Measurements from ENCODE around the gene ERFE. TPM values are rescaled to one million over a fixed set of nuclear protein-coding genes. Genes with fewer than 3 reads are reported as not detected.

The ERFE gene
- total RNA-seq, 1 experiment from 2014 or later, result 18.1 TPM

- BruUV-seq (replicated peaks), result no TSS peak
- intact Hi-C loops (cut with micrococcal nuclease), result no loop called here
- H3K9me3 Mint-ChIP-seq (ENCODE audit: unreplicated experiment), result no peaks in the 10 kb centered on the region
- TF ChIP-seq, protein P1, sequence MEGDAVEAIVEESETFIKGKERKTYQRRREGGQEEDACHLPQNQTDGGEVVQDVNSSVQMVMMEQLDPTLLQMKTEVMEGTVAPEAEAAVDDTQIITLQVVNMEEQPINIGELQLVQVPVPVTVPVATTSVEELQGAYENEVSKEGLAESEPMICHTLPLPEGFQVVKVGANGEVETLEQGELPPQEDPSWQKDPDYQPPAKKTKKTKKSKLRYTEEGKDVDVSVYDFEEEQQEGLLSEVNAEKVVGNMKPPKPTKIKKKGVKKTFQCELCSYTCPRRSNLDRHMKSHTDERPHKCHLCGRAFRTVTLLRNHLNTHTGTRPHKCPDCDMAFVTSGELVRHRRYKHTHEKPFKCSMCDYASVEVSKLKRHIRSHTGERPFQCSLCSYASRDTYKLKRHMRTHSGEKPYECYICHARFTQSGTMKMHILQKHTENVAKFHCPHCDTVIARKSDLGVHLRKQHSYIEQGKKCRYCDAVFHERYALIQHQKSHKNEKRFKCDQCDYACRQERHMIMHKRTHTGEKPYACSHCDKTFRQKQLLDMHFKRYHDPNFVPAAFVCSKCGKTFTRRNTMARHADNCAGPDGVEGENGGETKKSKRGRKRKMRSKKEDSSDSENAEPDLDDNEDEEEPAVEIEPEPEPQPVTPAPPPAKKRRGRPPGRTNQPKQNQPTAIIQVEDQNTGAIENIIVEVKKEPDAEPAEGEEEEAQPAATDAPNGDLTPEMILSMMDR (IDR thresholded peaks at IDR 0.05; ENCODE audit: unreplicated experiment), result no peak
- H3K27me3 Mint-ChIP-seq (ENCODE audit: insufficient read depth, unreplicated experiment), result no peaks in the 10 kb centered on the region
- POLR2A ChIA-PET, result no interaction called here
- H3K36me3 Mint-ChIP-seq (ENCODE audit: insufficient read depth, unreplicated experiment), result no peaks in the 10 kb centered on the region
- no peak for DNase-seq (ENCODE audit: unreplicated experiment)
- H3K27ac Mint-ChIP-seq (ENCODE audit: low read depth, unreplicated experiment), result no peak overlapping the region
- no peak overlapping the region for H3K4me3 Mint-ChIP-seq (ENCODE audit: unreplicated experiment)
- CTCF ChIA-PET, result no interaction called here
- H3K4me1 Mint-ChIP-seq (ENCODE audit: insufficient read depth, unreplicated experiment), result peaks cover 26% of the 10 kb centered on the region
These were observed 18.7 kb upstream of the ERFE start for GRCh38 chr2:238140040-238140439.

DNA sequence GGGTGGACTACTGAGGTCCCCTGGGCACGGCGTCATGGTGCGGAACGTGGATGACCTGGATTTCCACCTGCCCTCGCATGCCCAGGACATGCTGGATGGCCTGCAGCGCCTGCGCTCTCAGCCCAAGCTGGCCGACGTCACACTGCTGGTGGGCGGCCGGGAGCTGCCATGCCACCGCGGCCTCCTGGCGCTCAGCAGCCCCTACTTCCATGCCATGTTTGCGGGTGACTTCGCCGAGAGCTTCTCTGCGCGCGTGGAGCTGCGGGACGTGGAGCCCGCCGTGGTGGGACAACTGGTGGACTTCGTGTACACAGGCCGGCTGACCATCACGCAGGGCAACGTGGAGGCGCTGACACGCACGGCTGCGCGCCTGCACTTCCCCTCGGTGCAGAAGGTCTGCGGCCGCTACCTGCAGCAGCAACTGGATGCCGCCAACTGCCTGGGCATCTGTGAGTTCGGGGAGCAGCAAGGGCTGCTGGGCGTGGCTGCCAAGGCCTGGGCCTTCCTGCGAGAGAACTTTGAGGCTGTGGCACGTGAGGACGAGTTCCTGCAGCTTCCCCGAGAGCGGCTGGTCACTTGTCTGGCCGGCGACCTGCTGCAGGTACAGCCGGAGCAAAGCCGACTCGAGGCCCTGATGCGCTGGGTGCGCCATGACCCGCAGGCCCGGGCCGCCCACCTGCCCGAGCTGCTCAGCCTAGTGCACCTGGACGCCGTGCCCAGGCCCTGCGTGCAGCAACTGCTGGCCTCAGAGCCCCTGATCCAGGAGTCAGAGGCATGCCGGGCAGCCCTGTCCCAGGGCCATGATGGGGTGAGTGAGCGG lies 17.8 kb upstream of the ERFE start:
- POLR2A ChIA-PET, result interaction anchor here (0.6 to 1.3 kb wide), 2 partner anchors 29 to 145 kb away, joined by 3 to 5 read pairs; no protein-coding TSS in a partner anchor
- H3K4me3 Mint-ChIP-seq (ENCODE audit: unreplicated experiment), result peak overlapping the region; percentile 50
- H3K36me3 Mint-ChIP-seq (ENCODE audit: insufficient read depth, unreplicated experiment), result no peaks in the 10 kb centered on the region
- no peak for DNase-seq (ENCODE audit: unreplicated experiment)
- H3K27ac Mint-ChIP-seq (ENCODE audit: low read depth, unreplicated experiment), result peak overlapping the region; percentile 47
- intact Hi-C loops (cut with micrococcal nuclease), result no loop called here
- no peaks in the 10 kb centered on the region for H3K27me3 Mint-ChIP-seq (ENCODE audit: insufficient read depth, unreplicated experiment)
- H3K9me3 Mint-ChIP-seq (ENCODE audit: unreplicated experiment), result no peaks in the 10 kb centered on the region
- no TSS peak for BruUV-seq (replicated peaks)
- peaks cover 26% of the 10 kb centered on the region for H3K4me1 Mint-ChIP-seq (ENCODE audit: insufficient read depth, unreplicated experiment)
- TF ChIP-seq, protein P1 (IDR thresholded peaks at IDR 0.05; ENCODE audit: unreplicated experiment), result no peak
- CTCF ChIA-PET, result no interaction called here

GRCh38 chr2:238141541-238142318 lies 17.0 kb upstream of the ERFE start:
- POLR2A ChIA-PET, result interaction anchor here (0.6 to 1.3 kb wide), 4 partner anchors 28 to 853 kb away, joined by 3 to 5 read pairs (median 3); no protein-coding TSS in a partner anchor
- intact Hi-C loops (cut with micrococcal nuclease), result no loop called here
- BruUV-seq (replicated peaks), result no TSS peak

More at GRCh38 chr2:238141541-238142318, 17.0 kb upstream of the ERFE start:
- Mint-ChIP-seq H3K4me1 (ENCODE audit: insufficient read depth, unreplicated experiment) (peaks cover 26% of the 10 kb centered on the region), H3K9me3 (ENCODE audit: unreplicated experiment) (no peaks in the 10 kb centered on the region), H3K36me3 (ENCODE audit: insufficient read depth, unreplicated experiment) (no peaks in the 10 kb centered on the region), H3K27ac (ENCODE audit: low read depth, unreplicated experiment) (peak overlapping the region; percentile 47), H3K4me3 (ENCODE audit: unreplicated experiment) (peak overlapping the region; percentile 50), H3K27me3 (ENCODE audit: insufficient read depth, unreplicated experiment) (no peaks in the 10 kb centered on the region)
- peak; percentile 94 for DNase-seq (ENCODE audit: unreplicated experiment)
- TF ChIP-seq, protein P1 (IDR thresholded peaks at IDR 0.05; ENCODE audit: unreplicated experiment), result no peak
- CTCF ChIA-PET, result no interaction called here
